Activated T-helper 1 cell treated with anti-CD3 and anti-CD28 coated beads, Interleukin-12 subunit alpha, Interleukin-12 subunit beta, Interleukin-2, Interleukin-4 antibody, amounts not matched to agents 30 ng/mL and 10 ng/mL and 1 ng/mL, durations not matched to agents 14 hours and 24 hours and 36 hours (primary cell): ENCODE results near the gene EEF2KMT. TPM values are rescaled to one million over a fixed set of nuclear protein-coding genes. Genes with fewer than 3 reads are reported as not detected.
A peak's percentile ranks its signal among the peaks of the same experiment; 100 is the strongest.
"Not testable (repeated sequence)": the region's sequence is repeated elsewhere in the genome, so short reads cannot be mapped to it uniquely, and the experiment has no call there.

Experiments
- DNase-seq: peaks from one replicate; pipeline ENCODE4 v3.0.0; 2021; ENCODE audit warnings: low spot score
- H3K27ac Mint-ChIP-seq: one replicate; pipeline ENCODE4 v1.8.0; 2021; ENCODE audit warnings: mild to moderate bottlenecking, mixed read lengths
- H3K27me3 Mint-ChIP-seq: one replicate; pipeline ENCODE4 v1.8.0; 2022; ENCODE audit warnings: mild to moderate bottlenecking, moderate library complexity, mixed read lengths; ENCODE audit not compliant: insufficient read depth
- H3K36me3 Mint-ChIP-seq: one replicate; pipeline ENCODE4 v1.8.0; 2021; ENCODE audit warnings: low read depth, mixed read lengths
- H3K4me1 Mint-ChIP-seq: one replicate; pipeline ENCODE4 v1.8.0; 2021; ENCODE audit warnings: low read depth, mixed read lengths
- H3K4me3 Mint-ChIP-seq: one replicate; pipeline ENCODE4 v1.8.0; 2021; ENCODE audit warnings: mild to moderate bottlenecking, moderate library complexity, mixed read lengths
- H3K9me3 Mint-ChIP-seq: one replicate; pipeline ENCODE4 v1.8.0; 2021; ENCODE audit warnings: mixed read lengths
- intact Hi-C: fragments of 100-400 bp; cut with micrococcal nuclease; formaldehyde crosslinking; loops from one replicate; pipeline ENCODE4 v1.15.1; 2024
- total RNA-seq: library from RNA; stranded (reverse); gene quantifications from 2 replicates; pipeline ENCODE4 v1.2.3, GENCODE V29; 2022

EEF2KMT gene
- total RNA-seq, 1 donor from 2014 or later, result 27.5 TPM

DNA sequence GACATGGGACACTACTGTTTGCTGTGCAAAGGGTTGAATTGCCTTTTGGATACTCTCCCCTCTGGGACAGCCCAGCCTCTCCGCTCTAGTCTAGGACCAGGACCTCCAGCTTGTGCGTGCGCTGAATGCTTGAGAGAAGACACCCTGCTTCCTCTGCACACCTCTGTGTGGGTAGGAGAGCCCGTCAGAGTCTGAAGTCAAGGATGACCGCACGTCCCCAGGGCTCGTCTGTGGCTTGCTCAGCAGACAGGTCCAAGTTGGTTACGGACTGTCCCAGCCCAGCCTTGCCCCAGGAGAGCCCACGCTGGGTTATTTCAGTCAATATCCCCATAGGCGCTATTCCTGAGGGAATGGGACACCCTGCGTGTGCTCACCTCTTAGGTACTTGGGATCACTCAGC, 35.5 kb downstream of the EEF2KMT start:
- Mint-ChIP-seq H3K9me3 (no peaks in the 10 kb centered on the region), H3K4me3 (no peak overlapping the region), H3K27me3 (peaks cover under 1% of the 10 kb centered on the region), H3K4me1 (no peaks in the 10 kb centered on the region), H3K36me3 (no peaks in the 10 kb centered on the region), H3K27ac (no peak overlapping the region)
- intact Hi-C loops, result no loop called here
- no peak for DNase-seq

DNA sequence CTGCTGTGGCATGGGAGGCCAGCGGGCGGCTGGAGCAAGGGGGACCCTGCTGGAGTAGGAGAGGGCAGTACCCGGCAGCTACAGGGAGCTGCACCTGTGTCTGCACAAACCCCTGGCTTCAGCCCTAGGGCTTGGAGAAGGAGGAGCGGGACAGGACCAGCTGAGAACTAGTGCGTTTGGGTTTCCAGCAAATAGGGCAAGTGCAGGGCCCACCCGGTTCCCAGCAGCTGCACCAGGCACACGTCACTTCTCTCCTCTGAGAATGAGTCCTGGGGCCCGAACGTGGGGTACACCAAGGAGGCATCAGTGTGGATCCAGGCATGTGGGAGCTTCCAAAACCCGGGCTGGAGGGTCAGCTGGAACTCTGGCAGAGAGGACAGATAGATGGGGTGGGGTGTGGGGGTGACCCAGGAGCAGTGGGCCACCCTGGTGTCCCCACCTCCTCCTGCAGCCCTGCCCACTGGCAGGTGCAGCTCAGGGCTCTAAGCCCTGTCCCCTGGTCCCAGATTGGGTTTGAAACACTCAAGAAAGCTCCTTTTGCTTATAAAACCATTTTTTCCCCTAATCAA, 37.4 kb downstream of the EEF2KMT start:
- intact Hi-C loops, result no loop called here
- H3K36me3 Mint-ChIP-seq, result no peaks in the 10 kb centered on the region
- H3K9me3 Mint-ChIP-seq, result no peaks in the 10 kb centered on the region
- H3K4me3 Mint-ChIP-seq, result no peak overlapping the region
- no peaks in the 10 kb centered on the region for H3K27me3 Mint-ChIP-seq
- no peaks in the 10 kb centered on the region for H3K4me1 Mint-ChIP-seq
- DNase-seq, result no peak
- H3K27ac Mint-ChIP-seq, result no peak overlapping the region

DNA sequence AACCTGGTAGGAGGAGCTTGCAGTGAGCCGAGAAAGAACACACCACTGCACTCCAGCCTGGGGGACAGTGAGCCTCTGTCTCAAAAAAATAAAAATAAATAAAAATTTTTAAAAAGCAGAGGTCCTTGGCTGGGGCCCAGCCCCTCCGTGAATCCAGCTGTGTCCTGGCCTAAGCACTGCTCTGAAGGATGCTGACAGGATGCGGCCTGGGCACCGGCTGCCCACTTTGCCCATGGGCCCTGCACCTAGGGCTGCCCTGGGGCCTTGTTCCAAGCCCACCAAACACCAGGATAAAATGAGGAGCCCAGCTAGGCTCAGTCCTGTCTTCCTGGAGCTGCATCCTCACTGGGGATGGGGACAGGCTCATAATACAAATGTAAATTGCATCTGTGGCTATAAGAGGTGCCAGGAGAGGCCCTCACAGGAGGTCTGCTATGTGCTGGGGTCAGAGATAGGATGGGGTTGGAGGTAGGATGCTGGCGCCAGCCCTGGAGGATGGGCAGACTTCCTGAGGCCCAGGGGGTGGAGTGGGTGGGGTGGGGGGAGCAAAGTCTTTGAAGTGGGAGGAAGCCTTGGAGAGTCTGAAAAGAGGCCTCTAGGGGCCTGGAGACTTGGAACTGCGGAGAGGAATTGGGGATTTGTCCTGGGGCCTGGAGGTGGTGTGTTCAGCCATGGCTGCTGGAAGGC, 38.1 kb downstream of the EEF2KMT start:
- Mint-ChIP-seq H3K4me3 (no peak overlapping the region), H3K27ac (no peak overlapping the region), H3K36me3 (no peaks in the 10 kb centered on the region), H3K4me1 (no peaks in the 10 kb centered on the region), H3K9me3 (no peaks in the 10 kb centered on the region), H3K27me3 (no peaks in the 10 kb centered on the region)
- no peak for DNase-seq
- intact Hi-C loops, result no loop called here

DNA sequence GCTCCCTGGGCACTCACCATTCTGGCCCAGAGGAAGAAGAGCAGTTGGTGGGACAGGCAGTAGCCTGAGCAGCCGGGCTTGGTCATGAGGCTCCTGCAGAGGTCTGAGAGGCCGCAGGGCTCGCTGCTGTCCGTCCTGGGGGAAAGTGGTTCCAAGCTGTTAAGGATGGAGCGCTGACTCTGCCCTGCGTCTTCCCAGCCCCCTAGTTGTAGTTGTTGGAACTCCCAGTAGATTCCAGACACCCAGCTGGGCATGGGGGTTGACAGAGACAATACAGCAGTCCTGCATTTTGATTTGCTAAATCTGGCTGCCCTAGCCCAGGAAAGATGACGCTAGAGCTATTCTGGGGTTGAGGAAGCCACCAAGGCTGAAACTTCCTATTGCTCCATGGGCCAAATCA, 39.1 kb downstream of the EEF2KMT start:
- no peaks in the 10 kb centered on the region for H3K4me1 Mint-ChIP-seq
- H3K27me3 Mint-ChIP-seq, result no peaks in the 10 kb centered on the region
- no peak overlapping the region for H3K27ac Mint-ChIP-seq
- no peaks in the 10 kb centered on the region for H3K9me3 Mint-ChIP-seq
- H3K36me3 Mint-ChIP-seq, result no peaks in the 10 kb centered on the region
- no peak for DNase-seq
- no peak overlapping the region for H3K4me3 Mint-ChIP-seq
- intact Hi-C loops, result no loop called here

DNA sequence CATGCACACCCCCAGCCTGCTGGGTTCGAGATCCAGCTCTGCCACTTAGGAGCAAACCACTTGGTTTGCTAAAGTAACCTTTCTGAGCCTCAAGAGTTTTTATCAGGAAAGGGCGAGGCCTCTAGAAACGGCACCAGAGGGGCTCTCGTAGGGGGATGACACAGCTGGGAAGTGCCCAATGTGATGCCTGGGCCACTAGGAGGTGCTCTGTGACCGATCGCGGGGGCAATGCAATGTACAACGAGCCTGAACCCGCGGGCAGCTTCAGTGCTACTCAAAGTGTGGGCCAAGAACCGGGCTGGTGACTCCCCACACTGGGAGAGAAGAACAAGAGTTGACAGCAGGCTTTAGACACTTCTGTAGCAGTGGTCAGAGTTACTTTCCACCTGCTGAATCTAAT, 41.2 kb downstream of the EEF2KMT start:
- H3K27ac Mint-ChIP-seq, result no peak overlapping the region
- H3K27me3 Mint-ChIP-seq, result peaks cover 5% of the 10 kb centered on the region
- no peaks in the 10 kb centered on the region for H3K9me3 Mint-ChIP-seq
- intact Hi-C loops, result loop anchor here (1.0 kb wide), 1 partner anchor 36 kb away; no protein-coding TSS in a partner anchor
- peak; percentile 11 for DNase-seq
- no peaks in the 10 kb centered on the region for H3K36me3 Mint-ChIP-seq
- H3K4me1 Mint-ChIP-seq, result no peaks in the 10 kb centered on the region
- no peak overlapping the region for H3K4me3 Mint-ChIP-seq

DNA sequence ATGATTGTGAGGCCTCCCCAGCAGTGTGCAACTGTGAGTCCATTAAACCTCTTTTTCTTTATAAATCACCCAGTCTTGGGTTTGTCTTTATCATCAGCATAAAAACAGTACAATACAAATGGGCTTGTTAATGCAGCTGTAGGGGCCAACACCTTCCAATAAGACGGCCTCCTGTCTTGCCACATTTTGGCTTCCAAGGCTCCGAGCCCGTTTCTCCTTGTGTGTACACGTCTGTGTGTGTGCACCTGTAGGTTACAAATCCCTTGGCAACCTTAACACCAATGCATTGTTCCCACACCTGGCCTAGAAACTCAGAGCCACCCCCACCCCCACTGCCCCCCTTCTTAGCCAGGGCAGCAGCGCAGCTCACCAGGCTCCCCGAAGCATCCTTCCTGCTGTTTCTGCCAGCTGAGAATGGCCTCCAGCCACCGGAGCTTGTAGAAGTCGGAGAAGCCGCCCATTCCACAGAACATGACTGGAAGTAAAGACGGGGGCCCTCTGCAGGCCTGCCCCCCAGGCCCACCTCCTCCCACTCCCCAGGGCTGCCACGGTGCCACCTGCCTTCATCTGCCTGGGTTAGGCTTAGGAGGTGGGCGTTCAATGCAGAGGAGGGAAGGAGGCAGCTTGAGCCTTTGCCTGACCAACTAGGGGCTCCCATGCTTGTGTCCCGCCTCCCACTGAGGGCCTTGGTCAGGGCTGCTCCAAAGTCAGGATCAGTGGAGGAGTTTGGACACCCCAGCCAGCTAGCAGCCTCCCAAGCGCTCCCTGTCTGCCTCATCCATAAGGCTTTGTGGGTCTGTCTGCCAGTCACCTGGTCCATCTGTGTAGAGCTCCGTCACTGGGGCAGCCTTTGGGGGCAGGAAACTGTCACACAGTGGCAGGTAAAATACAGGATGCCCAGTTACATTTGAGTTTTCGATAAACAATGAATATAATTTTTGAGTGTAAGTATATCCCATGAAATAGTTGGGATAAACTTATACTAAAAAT, 42.4 kb downstream of the EEF2KMT start:
- Mint-ChIP-seq H3K9me3 (no peaks in the 10 kb centered on the region), H3K27me3 (peaks cover 11% of the 10 kb centered on the region), H3K27ac (no peak overlapping the region), H3K4me1 (no peaks in the 10 kb centered on the region), H3K36me3 (no peaks in the 10 kb centered on the region), H3K4me3 (no peak overlapping the region)
- no peak for DNase-seq
- intact Hi-C loops, result no loop called here

DNA sequence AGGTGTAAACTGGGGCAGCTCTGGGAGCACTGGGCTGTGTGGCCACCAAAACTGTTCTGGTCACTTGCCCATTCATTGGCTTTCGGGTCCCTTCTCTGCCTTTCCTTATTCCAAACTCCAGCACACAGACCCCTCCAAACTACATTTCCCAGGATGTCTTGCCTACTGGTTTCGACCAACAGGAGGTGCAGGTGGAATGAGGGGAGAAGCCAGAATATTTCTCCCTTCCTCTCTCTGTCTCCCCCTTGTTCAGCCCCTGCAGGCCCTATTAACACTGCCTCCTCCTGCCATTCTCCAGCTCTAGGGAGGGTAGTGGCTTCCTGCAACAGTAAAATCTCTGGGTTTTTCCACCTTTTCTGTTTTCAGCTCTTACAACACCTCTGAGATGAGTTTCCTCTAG, 50.7 kb downstream of the EEF2KMT start:
- H3K4me1 Mint-ChIP-seq, result no peaks in the 10 kb centered on the region
- H3K9me3 Mint-ChIP-seq, result no peaks in the 10 kb centered on the region
- H3K27ac Mint-ChIP-seq, result no peak overlapping the region
- H3K4me3 Mint-ChIP-seq, result no peak overlapping the region
- H3K36me3 Mint-ChIP-seq, result no peaks in the 10 kb centered on the region
- no peak for DNase-seq
- peaks cover 18% of the 10 kb centered on the region for H3K27me3 Mint-ChIP-seq
- intact Hi-C loops, result no loop called here

DNA sequence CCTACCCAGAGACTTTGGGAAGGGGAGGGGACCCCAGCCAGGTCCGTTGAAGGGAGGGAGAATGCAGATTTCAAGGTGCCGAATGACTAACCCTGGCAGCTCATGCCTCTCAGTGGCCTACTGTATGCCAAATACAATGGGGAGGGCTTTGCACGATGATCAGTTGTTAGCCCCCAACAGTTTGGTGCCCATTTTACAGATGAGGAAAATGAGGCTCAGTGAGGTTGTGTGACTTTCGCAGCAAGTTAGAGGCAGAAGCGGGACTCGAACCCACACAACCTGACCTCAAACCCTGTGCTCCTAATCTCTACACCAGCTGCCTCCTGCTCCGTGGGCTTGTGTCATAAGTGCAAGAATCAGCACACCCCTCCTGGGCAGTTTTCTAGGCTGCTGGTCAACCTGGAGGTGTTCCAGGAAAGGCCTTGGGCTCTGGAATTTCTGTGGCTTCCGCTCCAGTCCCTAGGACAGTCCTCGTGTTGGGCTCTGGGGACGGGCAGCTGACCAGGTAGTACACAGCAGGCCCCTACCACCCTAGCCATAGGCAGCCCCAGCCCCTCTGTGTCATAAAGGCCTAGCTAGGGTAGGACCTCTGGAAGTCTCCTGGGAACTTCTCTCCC, 52.0 kb downstream of the EEF2KMT start:
- H3K4me3 Mint-ChIP-seq, result no peak overlapping the region
- intact Hi-C loops, result no loop called here
- H3K36me3 Mint-ChIP-seq, result no peaks in the 10 kb centered on the region
- H3K27me3 Mint-ChIP-seq, result peaks cover 11% of the 10 kb centered on the region
- no peak for DNase-seq
- H3K27ac Mint-ChIP-seq, result no peak overlapping the region
- H3K4me1 Mint-ChIP-seq, result no peaks in the 10 kb centered on the region
- H3K9me3 Mint-ChIP-seq, result no peaks in the 10 kb centered on the region

DNA sequence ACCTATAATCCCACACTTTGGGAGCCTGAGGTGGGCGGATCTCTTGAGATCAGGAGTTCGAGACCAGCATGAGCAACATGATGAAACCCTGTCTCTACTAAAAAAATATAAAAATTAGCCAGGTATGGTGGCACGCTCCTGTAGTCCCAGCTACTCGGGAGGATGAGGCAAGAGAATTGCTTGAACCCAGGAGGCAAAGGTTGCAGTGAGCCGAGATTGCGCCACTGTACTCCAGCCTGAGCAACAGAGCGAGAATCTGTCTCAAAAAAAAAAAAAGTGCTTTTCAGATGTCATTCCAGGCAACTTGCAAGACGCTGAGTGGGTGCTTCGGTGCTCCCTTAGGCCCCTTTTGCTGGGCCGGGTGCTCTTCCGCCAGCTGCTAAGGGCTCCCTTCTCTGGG, 53.0 kb downstream of the EEF2KMT start:
- H3K9me3 Mint-ChIP-seq, H3K4me3 Mint-ChIP-seq, DNase-seq, H3K36me3 Mint-ChIP-seq, intact Hi-C loops, H3K27ac Mint-ChIP-seq, H3K4me1 Mint-ChIP-seq, H3K27me3 Mint-ChIP-seq: not testable (repeated sequence)

DNA sequence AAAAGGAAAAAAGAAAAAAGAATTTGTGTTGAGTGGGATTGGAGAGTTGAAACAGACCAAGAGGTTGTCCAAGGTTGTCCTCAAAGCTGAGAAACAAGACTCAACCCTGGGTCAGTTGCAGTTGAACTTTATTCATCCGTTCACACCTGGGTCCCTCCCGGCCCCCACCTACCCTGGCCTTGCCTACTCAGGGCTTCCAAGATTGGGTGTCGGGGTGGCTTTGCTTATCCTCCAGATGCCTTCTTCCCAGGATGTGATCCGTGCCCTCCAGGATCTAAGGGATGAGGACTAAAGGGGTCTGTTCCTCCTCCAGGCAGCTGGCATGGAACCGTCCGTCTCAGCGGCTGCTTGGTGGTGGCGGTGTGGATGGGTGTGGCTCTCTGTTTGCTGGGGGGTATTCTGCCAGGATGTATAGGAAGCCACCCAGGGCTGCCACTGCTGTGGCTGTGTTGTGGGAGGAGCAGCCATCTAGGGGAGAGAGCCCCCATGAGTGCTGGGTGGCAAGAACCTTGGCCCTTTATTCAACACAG, 53.5 kb downstream of the EEF2KMT start:
- no peak for DNase-seq
- no peak overlapping the region for H3K4me3 Mint-ChIP-seq
- intact Hi-C loops, result no loop called here
- H3K4me1 Mint-ChIP-seq, result no peaks in the 10 kb centered on the region
- peaks cover 6% of the 10 kb centered on the region for H3K27me3 Mint-ChIP-seq
- H3K9me3 Mint-ChIP-seq, result no peaks in the 10 kb centered on the region
- H3K27ac Mint-ChIP-seq, result no peak overlapping the region
- H3K36me3 Mint-ChIP-seq, result no peaks in the 10 kb centered on the region

DNA sequence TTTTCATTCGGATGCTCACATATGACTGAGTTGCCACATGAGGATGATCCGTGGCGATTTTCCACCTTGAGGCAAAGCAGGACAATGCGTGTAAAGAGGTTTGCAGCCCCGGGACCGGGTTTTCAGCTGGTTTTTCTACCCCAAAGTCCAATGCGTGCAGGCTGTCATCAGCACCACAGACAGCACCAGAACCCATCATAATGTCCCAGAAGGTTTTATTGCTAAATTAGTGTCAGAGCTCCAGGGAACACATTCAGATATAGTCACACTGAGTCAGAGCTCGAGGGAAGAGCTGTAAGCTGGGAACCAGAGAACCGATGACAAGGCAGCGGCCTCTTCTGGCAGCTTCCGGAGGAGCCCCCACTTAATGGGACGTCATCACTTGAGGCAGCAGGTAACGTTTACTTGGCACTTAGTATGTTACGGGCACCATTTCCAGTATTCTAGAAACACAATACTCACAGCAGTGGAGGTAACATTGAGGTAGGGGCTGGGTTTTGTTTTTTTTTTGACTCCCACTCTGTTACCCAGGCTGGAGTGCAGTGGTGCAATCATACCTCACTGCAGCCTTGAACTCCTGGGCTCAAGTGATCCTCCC, 54.9 kb downstream of the EEF2KMT start:
- no peaks in the 10 kb centered on the region for H3K36me3 Mint-ChIP-seq
- intact Hi-C loops, result no loop called here
- H3K27ac Mint-ChIP-seq, result no peak overlapping the region
- H3K4me3 Mint-ChIP-seq, result no peak overlapping the region
- H3K27me3 Mint-ChIP-seq, result no peaks in the 10 kb centered on the region
- DNase-seq, result no peak
- H3K9me3 Mint-ChIP-seq, result no peaks in the 10 kb centered on the region
- no peaks in the 10 kb centered on the region for H3K4me1 Mint-ChIP-seq

DNA sequence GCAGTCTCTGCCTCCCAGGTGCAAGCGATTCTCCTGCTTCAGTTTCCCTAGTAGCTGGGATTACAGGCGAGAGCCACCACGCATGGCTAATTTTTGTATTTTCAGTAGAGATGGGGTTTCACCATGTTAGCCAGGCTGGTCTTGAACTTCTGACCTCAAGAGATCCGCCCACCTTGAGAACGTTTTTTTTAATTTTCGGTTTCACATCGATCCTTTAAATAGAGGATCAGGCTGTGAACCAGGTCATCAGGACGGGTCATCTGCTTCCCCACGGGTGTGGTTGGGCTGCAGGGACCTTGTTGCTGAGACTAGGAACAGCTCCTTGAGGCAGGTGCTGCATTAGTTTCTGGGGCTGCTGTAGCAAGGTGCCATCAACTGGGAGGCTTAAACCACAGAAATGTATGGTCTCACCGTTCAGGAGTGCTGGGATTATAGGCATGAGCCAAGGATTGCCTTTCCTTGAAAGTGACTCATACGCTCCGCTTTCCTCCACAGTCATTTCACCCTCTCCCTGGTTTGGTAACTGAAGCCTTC, 55.9 kb downstream of the EEF2KMT start:
- H3K27me3 Mint-ChIP-seq, result no peaks in the 10 kb centered on the region
- no peak for DNase-seq
- no peak overlapping the region for H3K4me3 Mint-ChIP-seq
- no peaks in the 10 kb centered on the region for H3K9me3 Mint-ChIP-seq
- no peak overlapping the region for H3K27ac Mint-ChIP-seq
- intact Hi-C loops, result no loop called here
- no peaks in the 10 kb centered on the region for H3K36me3 Mint-ChIP-seq
- no peaks in the 10 kb centered on the region for H3K4me1 Mint-ChIP-seq
